Brain microvascular endothelial cell (primary cell): Measurements from ENCODE around the gene TNIP1.

Source experiments
- DNase-seq: peaks from one replicate; pipeline ENCODE4 v3.0.0-alpha.2; 2020
- H3K27ac ChIP-seq: fragments of 250-450 bp; sonication (Bioruptor Pico); 2 replicates; pipeline ENCODE4 v1.5.1; 2020; ENCODE audit warnings: mild to moderate bottlenecking, moderate library complexity
- H3K27me3 ChIP-seq: fragments of 250-450 bp; sonication (Bioruptor Pico); replicated peaks from 2 replicates; pipeline ENCODE4 v1.5.1; 2020; ENCODE audit warnings: mild to moderate bottlenecking
- H3K36me3 ChIP-seq: fragments of 250-450 bp; sonication (Bioruptor Pico); replicated peaks from 2 replicates; pipeline ENCODE4 v1.5.1; 2020; ENCODE audit warnings: mild to moderate bottlenecking
- H3K4me3 ChIP-seq: 2 replicates; pipeline ENCODE4 v1.5.1; 2011; ENCODE audit warnings: low read depth, mild to moderate bottlenecking, control low read depth, low read length, moderate library complexity
- in situ Hi-C: cut with HindIII; loops from 2 replicates; pipeline ENCODE4 v1.10.0; 2017; ENCODE audit warnings: low sequenced_read_pairs, low pct_ligation_motif_present
- TF ChIP-seq, protein P1 (sequence below): IDR thresholded peaks from 2 replicates; pipeline ENCODE4 v1.5.1; 2011; ENCODE audit warnings: low read depth, mild to moderate bottlenecking, moderate library complexity, low read length, control low read depth, inconsistent platforms; ENCODE audit errors: missing control alignments

TNIP1 gene

DNA sequence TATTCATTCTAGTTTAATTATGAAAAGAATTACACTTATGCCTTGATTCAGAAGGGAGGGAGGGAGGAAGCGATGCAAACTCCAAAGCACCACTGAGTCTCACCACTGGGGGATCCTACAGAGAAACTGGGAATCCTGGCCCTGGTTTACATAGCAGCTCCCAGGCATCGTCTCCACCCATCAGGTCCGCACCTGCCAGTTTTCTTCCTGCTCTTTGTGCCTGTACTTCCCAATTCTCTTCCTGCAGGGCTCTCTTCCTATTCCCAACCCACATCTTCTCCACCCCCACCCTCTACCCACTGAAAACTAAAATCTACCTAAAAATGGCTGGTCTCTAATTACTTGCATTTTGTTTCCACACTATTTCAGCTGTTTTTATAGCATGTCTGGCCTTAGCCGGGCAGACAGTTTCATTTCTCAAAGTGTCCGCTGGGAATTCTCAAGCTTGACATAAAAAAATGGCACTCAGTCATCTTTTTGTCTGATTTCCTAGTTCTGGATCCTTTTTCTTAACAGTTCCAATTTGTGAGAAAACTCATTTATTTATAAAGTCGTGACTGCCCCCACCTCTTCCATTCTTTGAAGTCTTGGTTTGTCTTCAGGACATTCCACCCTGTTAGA lies 1.6 kb upstream of the TNIP1 start:
- TF ChIP-seq, protein P1, sequence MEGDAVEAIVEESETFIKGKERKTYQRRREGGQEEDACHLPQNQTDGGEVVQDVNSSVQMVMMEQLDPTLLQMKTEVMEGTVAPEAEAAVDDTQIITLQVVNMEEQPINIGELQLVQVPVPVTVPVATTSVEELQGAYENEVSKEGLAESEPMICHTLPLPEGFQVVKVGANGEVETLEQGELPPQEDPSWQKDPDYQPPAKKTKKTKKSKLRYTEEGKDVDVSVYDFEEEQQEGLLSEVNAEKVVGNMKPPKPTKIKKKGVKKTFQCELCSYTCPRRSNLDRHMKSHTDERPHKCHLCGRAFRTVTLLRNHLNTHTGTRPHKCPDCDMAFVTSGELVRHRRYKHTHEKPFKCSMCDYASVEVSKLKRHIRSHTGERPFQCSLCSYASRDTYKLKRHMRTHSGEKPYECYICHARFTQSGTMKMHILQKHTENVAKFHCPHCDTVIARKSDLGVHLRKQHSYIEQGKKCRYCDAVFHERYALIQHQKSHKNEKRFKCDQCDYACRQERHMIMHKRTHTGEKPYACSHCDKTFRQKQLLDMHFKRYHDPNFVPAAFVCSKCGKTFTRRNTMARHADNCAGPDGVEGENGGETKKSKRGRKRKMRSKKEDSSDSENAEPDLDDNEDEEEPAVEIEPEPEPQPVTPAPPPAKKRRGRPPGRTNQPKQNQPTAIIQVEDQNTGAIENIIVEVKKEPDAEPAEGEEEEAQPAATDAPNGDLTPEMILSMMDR: peak; percentile 64
- Histone ChIP-seq H3K4me3 (no peak overlapping the region), H3K27me3 (no peaks in the 10 kb centered on the region), H3K27ac (no peak overlapping the region), H3K36me3 (peaks cover 5% of the 10 kb centered on the region)
- in situ Hi-C loops: no loop called here
- DNase-seq: no peak

DNA sequence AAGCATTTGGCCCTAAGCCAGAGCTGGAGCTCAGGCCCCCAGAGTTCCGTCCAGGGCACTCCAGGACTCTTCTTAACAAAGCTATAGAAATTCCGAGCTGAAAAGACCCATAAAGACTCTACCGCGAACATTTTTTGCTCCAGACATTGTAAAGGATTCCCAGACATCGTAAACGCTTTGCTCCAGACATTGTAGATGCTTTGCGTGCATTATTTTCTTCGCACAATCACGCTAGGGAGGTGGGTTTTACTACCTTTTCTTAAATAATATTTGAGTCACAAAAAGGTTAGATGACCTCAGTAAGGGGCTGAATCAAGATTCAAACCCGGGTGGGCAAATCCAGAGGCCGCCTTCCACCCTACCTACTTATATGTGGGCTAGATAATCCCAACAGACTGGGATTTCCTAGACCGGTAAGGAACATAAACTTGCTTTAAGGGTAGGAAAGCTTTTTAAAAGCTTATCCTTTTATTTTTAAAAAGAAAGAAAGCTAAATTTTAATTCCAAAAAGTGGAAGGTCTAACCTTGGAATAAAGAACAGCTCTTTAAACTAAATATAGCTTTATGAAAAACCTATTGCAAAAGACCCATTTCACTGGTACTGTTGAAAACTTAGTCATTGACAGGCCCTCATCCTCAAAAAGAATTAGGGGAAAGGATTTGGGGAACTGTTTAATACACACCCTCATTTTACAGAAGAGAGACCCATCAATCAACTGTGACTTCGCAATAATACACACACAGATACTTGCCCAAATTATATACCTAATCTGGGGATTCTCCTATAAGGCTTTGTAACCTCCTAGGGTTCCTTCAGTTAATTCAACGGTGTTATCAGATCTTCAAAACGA lies 822 bp upstream of the TNIP1 start:
- H3K36me3 ChIP-seq: peaks cover 7% of the 10 kb centered on the region
- in situ Hi-C loops: no loop called here
- H3K4me3 ChIP-seq: peak overlapping the region; percentile 74
- H3K27ac ChIP-seq: peak overlapping the region; percentile 99
- peak; percentile 50 for DNase-seq
- H3K27me3 ChIP-seq: no peaks in the 10 kb centered on the region
- TF ChIP-seq, protein P1: no peak

- H3K4me3 ChIP-seq: peak overlapping the region; percentile 74
- DNase-seq: peak; percentile 95
- TF ChIP-seq, protein P1: no peak
Measured at GRCh38 chr5:151079838-151080612, 809 bp downstream of the TNIP1 start.

GRCh38 chr5:151078490-151079262 lies 2.2 kb downstream of the TNIP1 start:
- H3K27ac ChIP-seq: peak overlapping the region; percentile 99
- no peaks in the 10 kb centered on the region for H3K27me3 ChIP-seq
- TF ChIP-seq, protein P1: no peak
- DNase-seq: no peak
- peaks cover 7% of the 10 kb centered on the region for H3K36me3 ChIP-seq
- in situ Hi-C loops: no loop called here
- H3K4me3 ChIP-seq: peak overlapping the region; percentile 5

More at GRCh38 chr5:151079838-151080612, 809 bp downstream of the TNIP1 start:
- Histone ChIP-seq H3K27ac (peak overlapping the region; percentile 99), H3K36me3 (peaks cover 7% of the 10 kb centered on the region), H3K27me3 (no peaks in the 10 kb centered on the region)
- in situ Hi-C loops: no loop called here

DNA sequence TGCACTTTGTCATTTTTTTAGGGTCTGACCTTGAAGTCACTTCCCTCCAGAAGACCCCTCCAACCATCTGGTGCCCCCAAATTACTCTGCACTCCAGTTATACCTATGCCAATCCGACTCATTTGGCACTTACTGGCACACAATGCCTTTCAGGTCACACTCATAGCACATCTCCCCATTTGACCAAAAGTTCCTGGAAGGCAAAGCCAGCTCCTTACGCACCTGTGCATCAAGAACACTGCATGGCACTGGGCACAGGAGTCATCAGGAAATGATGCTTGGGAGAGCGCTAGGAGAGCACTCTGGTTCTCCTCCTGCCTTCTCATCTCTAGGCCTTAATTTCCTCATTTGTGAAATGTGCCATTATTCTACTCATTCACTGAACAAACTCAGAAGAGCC lies 2.9 kb downstream of the TNIP1 start:
- in situ Hi-C loops: no loop called here
- H3K27ac ChIP-seq: no peak overlapping the region
- no peaks in the 10 kb centered on the region for H3K27me3 ChIP-seq
- DNase-seq: no peak
- TF ChIP-seq, protein P1: no peak
- H3K36me3 ChIP-seq: peaks cover 7% of the 10 kb centered on the region
- H3K4me3 ChIP-seq: no peak overlapping the region
